Ishikawa (cell line): ENCODE data around the gene ADSL.

Experiments
- CEBPB ChIP-seq: IDR thresholded peaks from 2 replicates; pipeline ENCODE4 v1.6.1; 2012
- CREB1 ChIP-seq: IDR thresholded peaks from 2 replicates; pipeline ENCODE4 v1.6.1; 2012; ENCODE audit warnings: low read depth
- EP300 ChIP-seq: IDR thresholded peaks from 2 replicates; pipeline ENCODE4 v1.6.1; 2012; ENCODE audit warnings: borderline replicate concordance
- FOXM1 ChIP-seq: IDR thresholded peaks from 2 replicates; pipeline ENCODE4 v1.6.1; 2012; ENCODE audit warnings: low read depth, borderline replicate concordance
- MAX ChIP-seq: IDR thresholded peaks from 2 replicates; pipeline ENCODE4 v1.6.1; 2012
- NFIC ChIP-seq: IDR thresholded peaks from 2 replicates; pipeline ENCODE4 v1.6.1; 2012
- RAD21 ChIP-seq: IDR thresholded peaks from 2 replicates; pipeline ENCODE4 v1.6.1; 2012; ENCODE audit warnings: low read depth
- TAF1 ChIP-seq: IDR thresholded peaks from 2 replicates; pipeline ENCODE4 v1.6.1; 2012; ENCODE audit warnings: low read depth, mild to moderate bottlenecking
- TCF12 ChIP-seq: IDR thresholded peaks from 2 replicates; pipeline ENCODE4 v1.6.1; 2012; ENCODE audit warnings: low read depth
- TEAD4 ChIP-seq: IDR thresholded peaks from 2 replicates; pipeline ENCODE4 v1.6.1; 2012
- USF1 ChIP-seq: IDR thresholded peaks from 2 replicates; pipeline ENCODE4 v1.6.1; 2012

- TF ChIP-seq MAX (no peak), EP300 (no peak), FOXM1 (no peak), TAF1 (no peak), TEAD4 (no peak), RAD21 (no peak), CEBPB (no peak), USF1 (no peak), CREB1 (no peak), TCF12 (no peak), NFIC (no peak)
These were observed 64.0 kb downstream of the ADSL start for GRCh38 chr22:40410272-40410671.
